Anterior cingulate cortex (tissue), 58 donors: ENCODE results near the gene EPHB2.

Experiments
- DNase-seq, 58 donors: peaks; one replicate each; lab custom pipeline; 2025; lab: John Stamatoyannopoulos, UW

Gene EPHB2

DNA sequence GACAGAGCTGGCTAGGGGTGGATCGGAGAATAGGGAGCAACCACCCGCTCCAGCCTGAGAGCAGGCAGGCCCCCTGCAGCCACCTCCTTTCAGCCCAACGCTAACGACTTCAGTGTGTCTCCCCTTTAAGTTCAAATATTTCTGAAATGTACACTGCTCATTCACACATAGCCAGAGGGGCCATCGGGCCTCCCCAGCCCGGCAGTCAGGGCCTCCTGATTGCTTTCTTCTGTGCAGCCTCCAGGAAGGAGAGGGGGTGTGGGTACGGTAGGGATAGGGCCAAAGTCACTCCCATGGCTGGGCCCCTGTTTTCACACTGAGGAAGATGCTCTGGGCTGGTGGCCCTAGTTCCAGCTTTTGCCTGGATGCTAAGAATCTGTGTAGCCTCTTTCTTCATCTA is 64.8 kb downstream of the EPHB2 start:
- DNase-seq: no peak

DNA sequence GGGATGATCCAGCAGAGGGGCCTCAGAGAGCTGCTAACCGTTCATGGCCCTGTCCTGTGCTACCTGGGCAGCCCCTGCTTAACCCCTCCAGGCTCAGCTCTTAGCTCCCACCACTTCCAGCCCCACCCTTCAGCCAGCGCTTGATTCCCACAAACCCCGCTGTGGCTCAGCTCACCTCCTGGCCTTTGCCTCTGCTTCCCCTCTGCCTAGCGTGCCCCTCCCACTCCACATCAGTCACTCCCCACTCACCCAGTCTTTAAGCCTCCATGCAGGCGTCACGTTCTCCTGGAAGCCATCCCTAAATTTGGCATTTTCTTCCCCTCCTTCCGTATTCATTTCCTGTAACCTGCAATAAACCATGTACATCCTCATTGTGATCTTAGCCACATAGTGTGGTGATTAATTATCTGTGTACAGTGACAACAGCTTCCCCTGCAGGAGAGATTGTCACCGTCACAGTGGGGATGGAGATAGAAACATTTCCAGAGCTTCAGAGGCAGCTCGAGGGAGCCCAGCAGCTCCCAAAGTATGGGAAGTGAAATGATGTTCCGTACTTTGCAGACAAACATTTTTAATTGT is 65.5 kb downstream of the EPHB2 start:
- DNase-seq: no peak

- no peak for DNase-seq
Measured at GRCh38 chr1:22777388-22778057, 66.9 kb downstream of the EPHB2 start.

GRCh38 chr1:22778408-22778807 is 67.8 kb downstream of the EPHB2 start:
- DNase-seq: no peak

- peak in 51 of 58 donors; percentile 27 to 88 (median 67) for DNase-seq
Measured at GRCh38 chr1:22778862-22779520, 68.4 kb downstream of the EPHB2 start.

DNA sequence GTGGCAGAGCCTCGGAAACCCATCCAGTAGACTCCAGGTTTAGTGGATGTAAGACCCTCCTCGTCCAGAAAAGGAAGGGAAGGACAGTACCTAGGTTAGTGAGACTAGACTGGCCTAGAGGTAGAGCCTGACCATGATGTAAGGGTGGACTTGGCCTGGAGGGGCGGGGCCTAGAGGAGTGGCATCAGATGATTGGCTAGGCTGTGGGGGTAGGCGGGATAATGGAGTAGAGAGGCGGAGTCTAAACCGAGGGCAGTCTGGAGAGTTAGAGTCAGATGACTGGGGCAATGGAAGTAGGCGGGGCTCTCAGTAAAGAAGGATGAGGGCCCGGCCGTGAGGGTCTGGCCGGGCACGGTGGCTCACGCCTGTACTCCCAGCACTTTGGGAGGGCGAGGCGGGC is 70.1 kb downstream of the EPHB2 start:
- DNase-seq: peak in 4 of 58 donors; percentile 16 to 36 (median 30)

GRCh38 chr1:22781483-22781882 is 70.8 kb downstream of the EPHB2 start:
- DNase-seq: no peak

GRCh38 chr1:22782406-22782805 is 71.8 kb downstream of the EPHB2 start:
- DNase-seq: peak in 8 of 58 donors; percentile 13 to 25 (median 17)

DNA sequence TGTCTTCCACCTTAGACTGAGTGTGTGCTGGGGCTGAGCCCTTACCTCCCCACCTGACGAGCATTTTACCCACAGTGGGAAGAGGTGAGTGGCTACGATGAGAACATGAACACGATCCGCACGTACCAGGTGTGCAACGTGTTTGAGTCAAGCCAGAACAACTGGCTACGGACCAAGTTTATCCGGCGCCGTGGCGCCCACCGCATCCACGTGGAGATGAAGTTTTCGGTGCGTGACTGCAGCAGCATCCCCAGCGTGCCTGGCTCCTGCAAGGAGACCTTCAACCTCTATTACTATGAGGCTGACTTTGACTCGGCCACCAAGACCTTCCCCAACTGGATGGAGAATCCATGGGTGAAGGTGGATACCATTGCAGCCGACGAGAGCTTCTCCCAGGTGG is 73.7 kb downstream of the EPHB2 start:
- no peak for DNase-seq

DNA sequence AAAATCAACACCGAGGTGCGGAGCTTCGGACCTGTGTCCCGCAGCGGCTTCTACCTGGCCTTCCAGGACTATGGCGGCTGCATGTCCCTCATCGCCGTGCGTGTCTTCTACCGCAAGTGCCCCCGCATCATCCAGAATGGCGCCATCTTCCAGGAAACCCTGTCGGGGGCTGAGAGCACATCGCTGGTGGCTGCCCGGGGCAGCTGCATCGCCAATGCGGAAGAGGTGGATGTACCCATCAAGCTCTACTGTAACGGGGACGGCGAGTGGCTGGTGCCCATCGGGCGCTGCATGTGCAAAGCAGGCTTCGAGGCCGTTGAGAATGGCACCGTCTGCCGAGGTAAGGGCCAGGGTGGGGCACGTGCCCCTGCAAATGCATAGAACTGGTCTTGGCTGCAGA is 74.1 kb downstream of the EPHB2 start:
- DNase-seq: no peak

DNA sequence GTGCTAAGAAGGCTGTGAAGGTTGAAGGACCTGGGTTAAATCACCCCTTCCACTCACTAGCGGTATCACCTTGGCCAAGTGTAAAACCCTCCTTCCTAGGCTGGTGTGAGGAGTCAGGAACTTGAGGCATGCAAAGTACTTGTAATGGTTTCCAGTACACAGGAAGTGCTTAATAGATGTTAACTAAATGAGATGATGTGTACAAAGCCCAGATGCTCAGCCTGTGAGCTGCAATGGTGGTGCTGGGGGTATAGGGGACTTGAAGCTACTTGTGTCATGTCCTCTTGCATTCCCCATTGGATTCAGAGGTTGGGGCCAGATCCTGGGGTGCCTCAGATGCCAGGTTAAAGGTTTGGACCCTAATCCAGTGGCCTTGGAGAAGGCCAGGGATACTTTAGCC is 75.5 kb downstream of the EPHB2 start:
- no peak for DNase-seq

DNA sequence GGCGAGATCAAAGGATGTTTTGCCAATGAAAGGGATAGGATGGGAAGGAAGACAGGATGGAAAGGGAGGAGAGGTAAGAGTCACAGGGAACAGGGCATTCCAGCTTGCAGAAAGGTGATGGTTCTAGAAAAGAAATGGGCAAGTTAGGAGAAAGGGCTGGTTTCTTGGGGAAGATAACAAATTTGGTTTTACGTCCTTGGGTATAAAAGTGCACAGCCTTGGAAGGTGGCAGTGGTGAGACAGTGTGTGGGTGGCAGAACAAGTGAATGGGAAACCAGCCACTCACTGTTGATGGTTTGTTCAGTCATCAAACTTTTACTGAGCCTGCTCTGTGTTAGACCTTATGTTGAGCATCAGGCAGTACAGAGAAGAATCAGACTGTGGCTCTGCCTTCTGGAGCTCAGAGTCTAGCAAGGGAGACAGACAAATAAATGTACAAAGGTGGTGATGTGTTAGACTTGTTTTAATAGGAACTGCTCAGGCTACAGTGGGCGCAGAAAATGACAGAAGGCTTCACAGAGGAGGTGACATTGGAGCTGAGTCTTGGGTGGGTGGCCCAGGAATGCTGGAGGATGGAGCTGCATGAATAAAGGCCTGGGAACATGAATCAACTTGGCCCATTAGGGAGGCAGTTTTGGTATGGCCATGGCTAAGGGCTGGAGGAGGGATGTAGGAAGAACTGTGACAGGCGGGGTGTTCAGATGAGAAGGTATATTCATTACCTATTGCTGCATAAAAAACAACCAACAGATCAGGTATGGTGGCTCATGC is 76.3 kb downstream of the EPHB2 start:
- peak in 1 of 58 donors; percentile 15 for DNase-seq

- no peak for DNase-seq
Measured at GRCh38 chr1:22787636-22788035, 77.0 kb downstream of the EPHB2 start.

- no peak for DNase-seq
Measured at GRCh38 chr1:22788254-22788661, 77.6 kb downstream of the EPHB2 start.

DNA sequence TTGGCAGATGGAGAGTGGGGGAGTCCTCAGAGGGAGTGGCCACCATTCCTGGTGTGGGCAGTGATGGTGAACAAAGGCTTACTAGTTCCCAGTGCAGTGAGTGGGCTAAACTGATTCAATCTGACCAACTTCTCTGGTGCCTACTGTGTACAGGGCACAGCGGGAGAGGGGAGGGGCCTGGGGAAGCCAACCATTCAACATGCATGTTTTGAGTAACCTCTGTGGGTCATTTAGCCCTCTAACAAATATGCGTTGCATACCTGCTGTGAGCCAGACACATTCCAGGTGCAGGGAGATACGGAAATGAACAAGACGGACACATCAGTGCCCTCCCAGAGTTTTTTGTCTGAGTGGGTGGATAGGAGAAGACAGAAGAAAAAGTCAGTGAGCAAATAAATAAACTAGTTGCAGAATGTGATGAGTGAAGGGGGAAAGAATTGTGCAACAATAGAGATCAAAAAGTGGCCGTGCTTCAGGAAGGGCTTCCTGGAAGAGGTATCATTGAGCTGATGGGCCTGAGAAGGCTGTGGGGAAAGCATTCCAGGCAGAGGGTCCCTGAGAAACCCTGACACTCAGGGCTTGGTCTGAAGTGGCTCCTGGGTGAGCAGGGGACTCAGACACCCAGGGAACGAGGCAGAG is 78.8 kb downstream of the EPHB2 start:
- no peak for DNase-seq

DNA sequence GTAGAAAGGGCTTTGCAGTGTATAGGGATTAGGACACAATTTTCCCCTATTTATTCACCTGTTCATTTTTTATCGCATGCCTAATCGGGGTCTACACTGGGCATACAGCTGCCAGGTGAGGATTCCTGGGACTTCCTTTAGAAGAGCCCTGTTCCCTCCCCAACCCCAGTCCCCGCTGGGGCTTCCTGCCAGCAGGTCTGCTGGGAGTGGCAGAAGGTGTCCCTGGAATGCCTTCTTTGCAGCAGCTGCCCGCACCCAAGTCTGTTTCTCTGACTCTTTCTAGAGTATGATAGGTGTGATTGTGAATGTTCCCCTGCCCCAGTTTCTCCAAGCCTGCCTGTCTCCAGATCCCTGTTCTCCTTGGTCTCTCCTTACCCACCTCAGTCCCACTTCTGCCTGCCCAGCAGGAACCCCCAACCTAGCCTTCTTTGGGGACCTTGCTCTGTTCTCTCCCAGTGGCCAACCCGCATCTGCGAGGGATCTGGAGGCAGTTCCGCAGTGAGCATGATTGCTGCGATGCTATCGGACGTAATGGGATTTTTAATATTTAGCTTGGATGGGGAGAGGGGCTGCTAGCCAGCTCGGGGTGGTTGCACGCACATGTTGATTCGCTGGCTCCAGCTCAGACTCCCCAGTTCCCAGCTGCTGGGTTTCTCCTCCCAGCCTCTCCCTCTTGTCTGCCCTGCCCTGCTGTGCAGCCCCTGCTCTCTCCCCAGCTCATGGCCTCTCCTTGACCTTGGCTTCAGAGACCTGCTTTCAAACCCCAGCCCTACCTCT is 79.8 kb downstream of the EPHB2 start:
- no peak for DNase-seq

DNA sequence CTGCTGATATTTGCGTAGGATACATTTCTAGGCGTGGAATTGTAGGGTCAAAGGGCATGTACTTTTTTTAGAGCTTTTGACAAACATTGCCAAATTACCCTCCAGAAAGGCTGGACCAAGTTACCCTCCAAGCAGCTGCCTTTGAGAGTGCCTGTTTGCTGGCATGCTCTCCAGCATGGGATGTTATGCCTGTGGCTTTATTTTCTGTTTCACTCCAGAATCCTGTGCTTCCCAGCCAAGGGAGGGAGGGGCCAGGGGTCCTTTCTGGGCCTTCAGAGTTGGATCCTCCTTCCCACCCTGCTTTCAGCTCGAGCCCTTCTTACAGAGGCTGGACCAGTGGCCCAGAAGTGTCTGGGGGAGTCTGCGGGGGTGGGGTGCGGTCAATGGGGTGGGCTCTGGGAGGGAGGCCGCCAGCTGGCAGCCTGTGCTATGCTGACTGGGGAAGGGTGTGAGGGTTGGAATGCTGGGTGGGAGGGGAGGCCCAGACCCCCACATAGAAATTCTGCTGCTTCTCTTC is 81.2 kb downstream of the EPHB2 start:
- no peak for DNase-seq

- DNase-seq: no peak
Measured at GRCh38 chr1:22792396-22793160, 81.9 kb downstream of the EPHB2 start.

- DNase-seq: no peak
Measured at GRCh38 chr1:22793647-22794046, 83.0 kb downstream of the EPHB2 start.
